Measurements from ENCODE around the gene KMT5C. TPM values are rescaled to one million over a fixed set of nuclear protein-coding genes. Genes with fewer than 3 reads are reported as not detected.

The KMT5C gene
- total RNA-seq, 4 donors from 2014 or later = 5.3 to 22.9 (median 6.8) TPM

DNA sequence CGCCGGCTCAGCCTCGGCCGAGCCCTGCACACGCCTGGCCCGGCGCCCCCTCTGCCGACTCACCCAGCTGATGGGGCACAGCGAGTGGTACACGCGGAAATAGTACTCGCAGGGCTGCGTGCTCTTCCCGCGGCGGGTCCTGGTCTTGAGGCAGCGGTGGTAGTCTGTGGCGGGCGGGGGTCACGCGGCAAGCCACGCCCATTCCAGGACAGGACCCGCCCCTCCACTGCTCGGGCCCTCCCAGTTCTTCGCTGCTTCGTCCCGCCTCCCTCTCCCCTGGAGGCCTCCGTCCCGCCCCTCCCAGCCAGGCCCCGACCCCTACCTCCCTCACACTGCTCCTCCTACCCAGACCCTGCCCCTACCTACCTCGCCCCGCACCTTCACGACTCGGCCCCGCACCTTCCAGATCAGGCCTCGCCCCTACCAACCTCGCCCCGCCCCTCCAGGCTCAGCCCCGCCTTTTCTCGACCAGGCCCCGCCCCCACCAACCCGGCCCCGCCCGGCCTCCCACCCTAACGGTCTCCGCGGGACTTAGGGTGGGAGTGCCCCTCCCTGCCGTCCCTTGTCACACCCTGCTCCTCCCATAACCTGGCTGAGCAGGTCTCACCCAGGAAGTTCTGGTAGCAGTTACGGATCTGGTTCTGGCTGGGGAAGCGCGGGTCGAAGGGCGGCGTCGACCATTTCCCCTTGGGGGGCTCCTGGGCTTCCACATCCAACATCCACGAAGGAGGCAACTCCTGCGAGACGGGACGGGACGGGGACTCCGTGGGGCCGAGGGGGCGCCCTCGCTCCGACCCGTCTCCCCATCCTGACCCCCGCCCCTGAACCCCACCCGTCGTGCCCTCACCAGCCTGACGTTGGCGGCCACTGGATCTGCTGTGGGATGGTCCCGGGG lies 14.4 kb downstream of the KMT5C start:
- TF ChIP-seq, protein P1, sequence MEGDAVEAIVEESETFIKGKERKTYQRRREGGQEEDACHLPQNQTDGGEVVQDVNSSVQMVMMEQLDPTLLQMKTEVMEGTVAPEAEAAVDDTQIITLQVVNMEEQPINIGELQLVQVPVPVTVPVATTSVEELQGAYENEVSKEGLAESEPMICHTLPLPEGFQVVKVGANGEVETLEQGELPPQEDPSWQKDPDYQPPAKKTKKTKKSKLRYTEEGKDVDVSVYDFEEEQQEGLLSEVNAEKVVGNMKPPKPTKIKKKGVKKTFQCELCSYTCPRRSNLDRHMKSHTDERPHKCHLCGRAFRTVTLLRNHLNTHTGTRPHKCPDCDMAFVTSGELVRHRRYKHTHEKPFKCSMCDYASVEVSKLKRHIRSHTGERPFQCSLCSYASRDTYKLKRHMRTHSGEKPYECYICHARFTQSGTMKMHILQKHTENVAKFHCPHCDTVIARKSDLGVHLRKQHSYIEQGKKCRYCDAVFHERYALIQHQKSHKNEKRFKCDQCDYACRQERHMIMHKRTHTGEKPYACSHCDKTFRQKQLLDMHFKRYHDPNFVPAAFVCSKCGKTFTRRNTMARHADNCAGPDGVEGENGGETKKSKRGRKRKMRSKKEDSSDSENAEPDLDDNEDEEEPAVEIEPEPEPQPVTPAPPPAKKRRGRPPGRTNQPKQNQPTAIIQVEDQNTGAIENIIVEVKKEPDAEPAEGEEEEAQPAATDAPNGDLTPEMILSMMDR (IDR thresholded peaks at IDR 0.05) = no peak
- DNase-seq (ENCODE audit: low spot score) = peak; percentile 48
- ATAC-seq (ENCODE audit: low FRiP score) = peak; percentile 89

DNA sequence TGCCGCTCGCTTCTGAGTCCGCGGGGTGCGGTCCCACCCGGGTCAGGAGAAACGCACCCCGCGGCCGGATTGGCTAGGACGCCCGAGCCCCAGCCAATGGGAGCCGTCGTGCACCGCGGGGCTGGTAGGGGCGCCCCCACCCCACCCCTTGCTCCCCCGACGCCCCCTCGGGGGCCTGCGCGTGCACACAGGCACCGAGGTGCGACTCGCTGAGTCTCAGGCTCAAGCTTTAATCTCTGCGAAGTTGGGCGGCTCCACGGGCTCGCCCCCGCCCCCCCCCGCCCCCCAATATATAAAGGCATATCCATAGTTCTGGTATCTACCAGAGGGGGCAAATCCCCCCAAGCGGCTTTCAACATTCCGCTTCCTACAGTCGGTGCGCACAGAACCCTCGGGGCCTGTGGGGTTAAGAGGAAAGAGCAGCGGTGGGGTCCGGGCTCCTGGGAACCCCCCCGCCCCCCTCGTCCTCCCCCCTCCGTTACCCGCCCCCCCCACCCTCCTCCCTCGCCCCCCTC lies 15.1 kb downstream of the KMT5C start, which contains the start of gene COX6B2:
Gene COX6B2 (minus strand): TSS at position 22 of the 515 bp plus-strand sequence. CDS start 198 bp downstream, outside the sequence.
- no peak for ATAC-seq (ENCODE audit: low FRiP score)
- TF ChIP-seq, protein P1 (IDR thresholded peaks at IDR 0.05) = no peak
- no peak for DNase-seq (ENCODE audit: low spot score)

DNA sequence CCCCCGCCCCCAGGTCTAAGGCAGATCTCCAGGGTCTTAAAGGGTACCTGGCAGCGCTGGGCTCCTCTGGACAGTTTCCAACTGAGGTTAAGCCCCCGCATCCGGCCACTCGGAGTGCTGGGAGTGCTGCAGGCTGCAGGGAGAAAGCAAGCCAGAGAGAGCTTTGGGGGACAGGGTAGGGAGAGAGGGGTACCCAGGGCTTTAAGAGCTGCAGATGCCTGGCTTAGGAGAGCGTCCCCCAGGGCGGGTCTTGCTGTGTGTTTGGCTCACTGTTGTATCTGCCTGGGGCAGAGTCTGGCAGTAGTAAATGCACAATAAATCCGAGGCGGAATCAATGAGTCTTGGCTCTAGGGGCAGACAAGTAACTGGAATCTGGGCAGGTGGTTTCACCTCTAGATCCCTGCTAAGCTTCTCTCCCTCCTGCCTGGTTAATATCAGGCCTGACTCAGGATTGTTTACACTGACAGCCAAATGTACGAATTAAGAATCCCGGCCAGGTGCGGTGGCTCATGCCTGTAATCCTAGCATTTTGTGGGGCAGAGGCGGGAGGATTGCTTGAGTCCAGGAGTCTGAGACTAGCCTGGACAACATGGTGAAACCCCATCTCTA lies 15.6 kb downstream of the KMT5C start:
- ATAC-seq (ENCODE audit: low FRiP score) (peak; percentile 33), DNase-seq (ENCODE audit: low spot score) (no peak)
- TF ChIP-seq, protein P1 (IDR thresholded peaks at IDR 0.05) = no peak

DNA sequence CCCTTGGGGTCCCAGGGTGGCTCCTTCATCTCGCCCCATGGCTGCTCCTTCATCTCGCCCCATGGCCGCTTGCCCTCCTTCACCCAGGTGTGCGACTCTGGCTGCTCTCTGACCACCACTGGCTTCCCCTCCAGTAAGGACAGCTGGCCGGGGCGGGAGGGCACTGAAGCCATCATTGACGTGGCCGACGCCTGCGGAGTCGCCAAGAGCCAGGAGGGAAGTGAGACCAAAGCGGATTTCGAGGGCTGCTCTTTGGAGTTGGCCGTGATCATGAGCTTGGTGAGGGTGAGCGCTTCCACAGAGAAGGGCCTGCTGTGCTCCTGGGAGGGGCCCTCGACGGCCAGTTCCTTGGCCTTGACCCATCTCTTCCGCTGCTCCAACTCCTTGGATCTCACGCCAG lies 18.8 kb downstream of the KMT5C start:
- ATAC-seq (ENCODE audit: low FRiP score) (no peak), DNase-seq (ENCODE audit: low spot score) (no peak)
- TF ChIP-seq, protein P1 (IDR thresholded peaks at IDR 0.05) = no peak

DNA sequence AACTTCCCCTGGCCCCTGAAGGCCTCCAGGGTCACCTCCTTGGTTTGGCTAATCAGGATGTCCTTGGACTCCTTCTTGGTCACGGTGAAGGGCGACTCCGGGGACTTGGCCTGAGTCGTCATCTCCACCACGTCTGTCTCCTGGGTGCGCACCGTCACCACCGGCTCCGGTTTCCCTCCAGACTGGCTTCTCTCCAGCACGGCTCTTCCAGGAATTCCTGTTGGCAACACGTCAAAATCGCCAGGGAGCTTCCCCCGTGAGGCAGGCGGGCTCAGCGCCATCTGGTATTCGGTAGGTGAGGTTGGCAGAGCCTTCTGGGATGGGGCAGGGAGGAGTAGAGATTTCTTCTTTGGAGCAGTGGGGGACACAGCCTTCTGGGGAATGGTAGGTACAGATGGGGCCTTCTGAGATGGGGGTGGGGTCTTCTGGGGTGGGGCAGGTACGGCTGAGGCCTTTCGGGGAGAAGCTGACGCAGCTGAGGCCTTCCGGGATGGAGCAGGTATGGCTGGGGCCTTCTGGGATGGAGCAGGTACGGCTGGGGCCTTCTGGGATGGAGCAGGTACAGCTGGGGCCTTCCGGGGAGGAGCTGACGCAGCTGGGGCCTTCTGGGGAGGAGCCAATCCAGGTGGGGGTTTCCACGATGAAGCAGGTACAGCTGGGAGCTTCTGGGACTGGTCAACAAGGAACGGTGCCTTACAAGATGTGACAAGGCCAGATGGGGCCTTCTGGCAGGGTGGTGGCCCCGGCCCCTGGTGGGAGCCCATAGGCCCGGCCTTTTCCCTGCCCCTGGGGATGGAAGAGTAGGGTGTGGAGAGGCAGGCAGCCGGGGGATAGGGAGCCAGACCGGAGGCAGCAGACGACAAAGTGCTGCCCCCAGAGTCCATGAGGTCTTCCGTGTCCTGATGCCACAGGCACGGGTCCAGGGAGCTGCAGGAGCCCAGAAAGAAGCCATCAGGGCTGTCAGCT lies 19.6 kb downstream of the KMT5C start:
- TF ChIP-seq, protein P1 (IDR thresholded peaks at IDR 0.05) = no peak
- DNase-seq (ENCODE audit: low spot score) (no peak), ATAC-seq (ENCODE audit: low FRiP score) (peak; percentile 28)

DNA sequence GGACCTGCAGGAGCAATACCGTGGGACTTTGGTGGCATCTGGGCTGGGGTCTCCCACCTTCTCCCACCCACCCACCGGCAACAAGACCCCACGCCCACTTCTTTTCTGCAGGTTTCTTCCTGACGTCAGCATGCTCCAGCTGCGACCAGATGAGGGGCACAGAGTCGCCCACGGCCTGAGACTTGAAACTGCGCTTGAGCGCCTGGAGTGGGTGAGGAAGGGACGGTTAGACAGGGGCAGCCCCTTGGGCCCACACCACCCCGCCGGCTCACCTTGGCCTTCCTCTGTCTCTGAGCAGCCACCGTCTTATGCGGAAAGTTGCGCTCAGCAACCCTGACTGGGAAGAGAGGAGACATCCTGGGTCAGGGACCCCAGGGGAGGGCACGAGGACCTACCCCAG lies 21.2 kb downstream of the KMT5C start:
- ATAC-seq (ENCODE audit: low FRiP score) = no peak
- TF ChIP-seq, protein P1 (IDR thresholded peaks at IDR 0.05) = no peak
- no peak for DNase-seq (ENCODE audit: low spot score)

Measured in omental fat pad (tissue), 4 donors.